Heart left ventricle (tissue), 16 donors: Measurements from ENCODE around the gene RUNX3. TPM values are rescaled to one million over a fixed set of nuclear protein-coding genes. Genes with fewer than 3 reads are reported as not detected.

Experiments
- ATAC-seq, 4 donors: fragments of 200-7000 bp; cut with Tn5 transposase; one replicate each; pipeline ENCODE4 v1.9.1; 2020 to 2022; ENCODE audit warnings: moderate library complexity in 4 of 4, mild to moderate bottlenecking in 3 of 4, moderate number of reproducible peaks in 1 of 4
- DNase-seq, 5 donors: peaks; one replicate each; pipeline ENCODE4 v3.0.0-alpha.2; 2020
- H3K27ac ChIP-seq, 12 donors: fragments of 200-600 bp; sonication (generic) in 4 of 12; one replicate each; pipeline versions ENCODE4 v1.5.0 to v1.8.0; 2016 to 2022; ENCODE audit warnings: mild to moderate bottlenecking in 2 of 12
- H3K27me3 ChIP-seq, 9 donors: fragments of 200-600 bp; sonication (generic) in 2 of 9; one replicate each; pipeline versions ENCODE4 v1.5.1 to v1.8.0; 2016 to 2022; ENCODE audit warnings: mild to moderate bottlenecking in 3 of 9
- H3K36me3 ChIP-seq, 9 donors: fragments of 200-600 bp; sonication (generic) in 2 of 9; one replicate each; pipeline versions ENCODE4 v1.5.0 to v1.8.0; 2018 to 2022; ENCODE audit warnings: mild to moderate bottlenecking in 2 of 9
- H3K4me1 ChIP-seq, 12 donors: fragments of 200-600 bp; sonication (generic) in 4 of 12; one replicate each; pipeline versions ENCODE4 v1.5.0 to v1.8.0; 2016 to 2022; ENCODE audit warnings: mild to moderate bottlenecking in 3 of 12
- H3K4me3 ChIP-seq, 12 donors: fragments of 200-600 bp; sonication (generic) in 4 of 12; one replicate each; pipeline versions ENCODE4 v1.5.0 to v1.8.0; 2017 to 2022; ENCODE audit warnings: mild to moderate bottlenecking in 9 of 12, moderate library complexity in 4 of 12
- H3K9me3 ChIP-seq, 12 donors: fragments of 200-600 bp; sonication (generic) in 4 of 12; one replicate each; pipeline versions ENCODE4 v1.5.0 to v1.8.0; 2016 to 2022; ENCODE audit warnings: mild to moderate bottlenecking in 1 of 12
- CTCF ChIP-seq, 12 donors: fragments of 200-600 bp; sonication (generic) in 4 of 12; IDR thresholded peaks; one replicate each; pipeline versions ENCODE4 v1.5.0 to v1.8.0; 2018 to 2022; ENCODE audit warnings: antibody characterized with exemption in 12 of 12, mild to moderate bottlenecking in 5 of 12
- POLR2A ChIP-seq, 2 donors: fragments of 450-650 bp; IDR thresholded peaks; one replicate each; pipeline ENCODE4 v1.6.1; 2017; ENCODE audit warnings: antibody characterized with exemption in 2 of 2, mild to moderate bottlenecking in 2 of 2, moderate library complexity in 2 of 2
- WGBS, 4 donors: extraction: QIAGEN DNeasy Blood & Tissue Kit in 2 of 4; methylation state at CpG; one replicate each; pipeline versions ENCODE4 v1.1.5 to v1.1.7; 2013 to 2018; 5-methylcytosine and 5-hydroxymethylcytosine counted together
- intact Hi-C, 10 donors: fragments of 100-400 bp; cut with DNase I; formaldehyde crosslinking; loops; one replicate each; pipeline versions ENCODE4 v1.11.1 to v1.14.2; 2022
- polyA plus RNA-seq, 2 donors: library from polyadenylated mRNA; stranded (reverse); fragments of 200-250 nt; gene quantifications; one replicate each; pipeline ENCODE4 v1.2.3, GENCODE V29; 2013
- total RNA-seq, 9 donors: library from RNA; depleted of rRNA in 2 of 9; stranded (reverse); fragments of >200 nt in 2 of 9; fragmentation: NEBNext Ultra II Directional in 3 of 9; extraction: Animal tissue kit (Norgen Biotek cat#: 25700) in 3 of 9; gene quantifications; one replicate each; pipeline versions ENCODE4 v1.1.0 to v1.2.4, GENCODE V29; 2016 to 2023
- donor health status: ischemic (EF 13 %, LVEDD 7.1; RV severe dilation, severe dysfunction).
- donor health status: healthy with polysubstance abuse.
- donor health status: DM: no; HTN: yes; CAD: no.
- donor health status: DM: no; HTN: no; CAD: no.
- donor health status: ischemic (EF 25% LVEDD 6.9; RV normal size, moderate dysfunction).
- donor health status: ischemic (EF 25% LVEDD 5.7; RV mildly dilated, moderate dysfunction).
- donor health status: healthy.
- donor health status: DM: yes; HTN: yes; CAD: no.
- donor health status: ischemic (EF 35%, LVEDD 5.7; RV mildly dilated, moderate dysfunction).
- donor health status: nonischemic (EF 11% LVEDD 7.7; RV severe dilation, severe dysfunction).
- donor health status: DM: yes; HTN: yes; CAD: no.
- donor health status: PGD.
- donor health status: ischemic (EF 29% LVEDD 5.4; RV normal size, mild dysfunction).
- donor health status: nonischemic (EF 23%, LVEDD 6.1; RV moderate dilation, normal function).

Gene RUNX3
- total and polyA plus RNA-seq, 11 donors = 0.21 to 8.7 (median 0.38) TPM

GRCh38 chr1:24867084-24867870 lies 62.8 kb downstream of the RUNX3 start:
- ATAC-seq (no peak), DNase-seq (no peak)
- Histone ChIP-seq H3K4me1 (peaks cover 0 to 19% (median 0%) of the 10 kb centered on the region in 12 donors), H3K4me3 (no peak overlapping the region), H3K36me3 (no peaks in the 10 kb centered on the region), H3K9me3 (no peaks in the 10 kb centered on the region), H3K27me3 (peaks cover 0 to 48% (median 14%) of the 10 kb centered on the region in 9 donors), H3K27ac (no peak overlapping the region)
- intact Hi-C loops = no loop called here
- no peak for TF ChIP-seq CTCF (IDR thresholded peaks at IDR 0.05)
- TF ChIP-seq POLR2A (IDR thresholded peaks at IDR 0.05) = no peak
- WGBS, 4 donors = 58 to 69% (median 66%) methylated on average over 18 of the region's 18 CpGs

GRCh38 chr1:24866211-24867083 lies 63.6 kb downstream of the RUNX3 start:
- TF ChIP-seq CTCF (IDR thresholded peaks at IDR 0.05) = no peak
- no peak for TF ChIP-seq POLR2A (IDR thresholded peaks at IDR 0.05)
- peaks cover 0 to 56% (median 14%) of the 10 kb centered on the region in 9 donors for H3K27me3 ChIP-seq
- DNase-seq = no peak

GRCh38 chr1:24865587-24865986 lies 64.5 kb downstream of the RUNX3 start:
- ATAC-seq (no peak), DNase-seq (no peak)
- no peaks in the 10 kb centered on the region for H3K36me3 ChIP-seq
- peaks cover 0 to 57% (median 9%) of the 10 kb centered on the region in 9 donors for H3K27me3 ChIP-seq
- WGBS, 4 donors = 76 to 83% (median 81%) methylated on average over 3 of the region's 3 CpGs
- H3K4me1 ChIP-seq = peaks cover 0 to 6% (median 0%) of the 10 kb centered on the region in 12 donors
- no peak for TF ChIP-seq POLR2A (IDR thresholded peaks at IDR 0.05)
- no peak for TF ChIP-seq CTCF (IDR thresholded peaks at IDR 0.05)
- H3K9me3 ChIP-seq = no peaks in the 10 kb centered on the region
- intact Hi-C loops = no loop called here
- no peak overlapping the region for H3K4me3 ChIP-seq
- no peak overlapping the region for H3K27ac ChIP-seq

More at GRCh38 chr1:24866211-24867083, 63.6 kb downstream of the RUNX3 start:
- Histone ChIP-seq H3K4me3 (no peak overlapping the region), H3K4me1 (peaks cover 0 to 13% (median 0%) of the 10 kb centered on the region in 12 donors), H3K9me3 (no peaks in the 10 kb centered on the region), H3K36me3 (no peaks in the 10 kb centered on the region), H3K27ac (no peak overlapping the region)
- ATAC-seq = no peak
- intact Hi-C loops = no loop called here
- whole genome bisulfite sequencing, 4 donors = 73 to 79% (median 77%) methylated on average over 14 to 17 of the region's 17 CpGs

GRCh38 chr1:24865168-24865567 lies 64.9 kb downstream of the RUNX3 start:
- DNase-seq (no peak), ATAC-seq (no peak)
- Histone ChIP-seq H3K27ac (no peak overlapping the region), H3K4me3 (no peak overlapping the region), H3K27me3 (peaks cover 0 to 53% (median 9%) of the 10 kb centered on the region in 9 donors), H3K36me3 (no peaks in the 10 kb centered on the region), H3K4me1 (peaks cover 0 to 4% (median 0%) of the 10 kb centered on the region in 12 donors), H3K9me3 (no peaks in the 10 kb centered on the region)
- intact Hi-C loops = no loop called here
- TF ChIP-seq POLR2A (IDR thresholded peaks at IDR 0.05) (no peak), CTCF (IDR thresholded peaks at IDR 0.05) (no peak)
- WGBS, 4 donors = 75 to 84% (median 80%) methylated on average over 7 of the region's 7 CpGs
